CD14-positive monocyte (primary cell): ENCODE measurements around the gene SYNE1. TPM values are rescaled to one million over a fixed set of nuclear protein-coding genes. Genes with fewer than 3 reads are reported as not detected.

Source experiments
- DNase-seq, 3 donors: peaks; one replicate each; pipeline ENCODE4 v3.0.0-alpha.2; 2011 to 2022
- H2AFZ ChIP-seq: 2 replicates; pipeline ENCODE4 v1.6.0; 2012; ENCODE audit warnings: mild to moderate bottlenecking, low read depth, low read length, inconsistent platforms; ENCODE audit not compliant: insufficient read depth, poor library complexity, severe bottlenecking
- H3K27ac ChIP-seq, 2 donors: 1 replicate in 1 of 2; 2 replicates in 1 of 2; pipeline ENCODE4 v1.5.1; 2012 to 2013; ENCODE audit warnings: low read length in 2 of 2, control low read depth in 1 of 2, inconsistent platforms in 1 of 2, low read depth in 1 of 2, mild to moderate bottlenecking in 1 of 2
- H3K27me3 ChIP-seq, 2 donors: one replicate each; pipeline versions ENCODE4 v1.6.0 to v1.6.1; 2011 to 2013; ENCODE audit warnings: low read length in 2 of 2; ENCODE audit not compliant: control insufficient read depth in 2 of 2, insufficient read depth in 2 of 2
- H3K36me3 ChIP-seq, 2 donors: replicated peaks in 1 of 2; 1 replicate in 1 of 2; 2 replicates in 1 of 2; pipeline versions ENCODE4 v1.5.1 to v1.6.1; 2012 to 2013; ENCODE audit warnings: low read length in 2 of 2, control low read depth in 1 of 2, inconsistent platforms in 1 of 2, mild to moderate bottlenecking in 1 of 2; ENCODE audit not compliant: insufficient read depth in 2 of 2, control insufficient read depth in 1 of 2
- H3K4me1 ChIP-seq, 2 donors: 1 replicate in 1 of 2; 2 replicates in 1 of 2; pipeline versions ENCODE4 v1.5.1 to v1.6.1; 2012 to 2013; ENCODE audit warnings: low read length in 2 of 2, control low read depth in 1 of 2, inconsistent platforms in 1 of 2, mild to moderate bottlenecking in 1 of 2, moderate library complexity in 1 of 2; ENCODE audit not compliant: insufficient read depth in 2 of 2, control insufficient read depth in 1 of 2
- H3K4me2 ChIP-seq: replicated peaks from 2 replicates; pipeline ENCODE3; 2012; ENCODE audit warnings: low read length, moderate library complexity, mild to moderate bottlenecking; ENCODE audit not compliant: poor library complexity, severe bottlenecking; ENCODE audit errors: extremely low read depth
- H3K4me3 ChIP-seq, 3 experiments: fragments of 200-600 bp in 1 of 3; sonication (generic) in 1 of 3; replicated peaks in 1 of 3; 1 replicate in 2 of 3; 2 replicates in 1 of 3; pipeline ENCODE4 v1.5.1; 2011 to 2013; ENCODE audit warnings: low read length in 3 of 3, mild to moderate bottlenecking in 3 of 3, control low read depth in 2 of 3, low read depth in 2 of 3, inconsistent platforms in 1 of 3, moderate library complexity in 1 of 3
- H3K79me2 ChIP-seq: 2 replicates; pipeline ENCODE4 v1.6.0; 2012; ENCODE audit warnings: mild to moderate bottlenecking, control low read depth, inconsistent platforms, low read length, moderate library complexity; ENCODE audit not compliant: insufficient read depth
- H3K9ac ChIP-seq: 2 replicates; pipeline ENCODE4 v1.6.0; 2017; ENCODE audit warnings: low read length, mild to moderate bottlenecking; ENCODE audit not compliant: insufficient read depth, poor library complexity, severe bottlenecking
- H3K9me3 ChIP-seq, 2 donors: replicated peaks in 1 of 2; 1 replicate in 1 of 2; 2 replicates in 1 of 2; pipeline versions ENCODE4 v1.5.1 to v1.6.1; 2012 to 2013; ENCODE audit warnings: low read length in 2 of 2, control low read depth in 1 of 2; ENCODE audit not compliant: control insufficient read depth in 1 of 2, insufficient read depth in 1 of 2
- H4K20me1 ChIP-seq: 2 replicates; pipeline ENCODE4 v1.6.0; 2012; ENCODE audit warnings: mild to moderate bottlenecking, low read length, control low read depth, moderate library complexity; ENCODE audit not compliant: insufficient read depth
- H3K27ac Mint-ChIP-seq, 7 donors: one replicate each; pipeline ENCODE4 v1.8.0; 2020; ENCODE audit warnings: mild to moderate bottlenecking in 7 of 7, mixed read lengths in 7 of 7, moderate library complexity in 6 of 7, inconsistent platforms in 2 of 7
- H3K27me3 Mint-ChIP-seq, 3 donors: one replicate each; pipeline ENCODE4 v1.8.0; 2021 to 2022; ENCODE audit warnings: low read depth in 3 of 3, mild to moderate bottlenecking in 3 of 3, mixed read lengths in 3 of 3, moderate library complexity in 3 of 3, inconsistent platforms in 1 of 3
- H3K36me3 Mint-ChIP-seq, 2 donors: one replicate each; pipeline ENCODE4 v1.8.0; 2020; ENCODE audit warnings: mixed read lengths in 2 of 2, inconsistent platforms in 1 of 2, mild to moderate bottlenecking in 1 of 2
- H3K4me1 Mint-ChIP-seq: one replicate; pipeline ENCODE4 v1.8.0; 2020; ENCODE audit warnings: mild to moderate bottlenecking, mixed read lengths
- H3K4me3 Mint-ChIP-seq, 2 donors: one replicate each; pipeline ENCODE4 v1.8.0; 2020; ENCODE audit warnings: mild to moderate bottlenecking in 2 of 2, mixed read lengths in 2 of 2, moderate library complexity in 1 of 2
- H3K9me3 Mint-ChIP-seq, 7 donors: one replicate each; pipeline ENCODE4 v1.8.0; 2020 to 2022; ENCODE audit warnings: mixed read lengths in 7 of 7, mild to moderate bottlenecking in 6 of 7, moderate library complexity in 6 of 7, inconsistent platforms in 2 of 7
- WGBS: methylation state at CpG from one replicate; pipeline ENCODE4 v1.1.5; 2013; ENCODE audit warnings: missing lambda C conversion rate; ENCODE audit not compliant: insufficient coverage; 5-methylcytosine and 5-hydroxymethylcytosine counted together
- intact Hi-C, 2 donors: fragments of 100-400 bp; cut with micrococcal nuclease; formaldehyde crosslinking; loops; one replicate each; pipeline versions ENCODE4 v1.15.0 to v1.15.1; 2023
- polyA plus RNA-seq, 3 donors: library from polyadenylated mRNA; depleted of rRNA in 1 of 3; unstranded in 2 of 3; stranded (reverse) in 1 of 3; fragments of 300-500 nt in 2 of 3; fragments of >200 nt in 1 of 3; fragmentation: Illumina TruSeq in 2 of 3; gene quantifications; 1 replicate in 2 of 3; 2 replicates in 1 of 3; pipeline ENCODE4 v1.2.3, GENCODE V29; 2012 to 2021
- TF ChIP-seq, protein P1 (sequence below): fragments of 200-600 bp; IDR thresholded peaks from one replicate; pipeline ENCODE4 v1.8.0; 2022; ENCODE audit warnings: antibody characterized with exemption, mild to moderate bottlenecking

The SYNE1 gene
- polyA plus RNA-seq, 3 donors = 3.7 to 24.5 (median 8.1) TPM

GRCh38 chr6:152323376-152323775 is 313.8 kb downstream of the SYNE1 start:
- H3K27me3 Mint-ChIP-seq = peaks cover 0 to 3% (median 0%) of the 10 kb centered on the region in 3 donors
- H3K27me3 ChIP-seq = no peaks in the 10 kb centered on the region
- peaks cover 6% of the 10 kb centered on the region for H3K4me1 Mint-ChIP-seq
- intact Hi-C loops = no loop called here
- H3K27ac Mint-ChIP-seq = no peak overlapping the region
- WGBS = 93% methylated on average over 9 of the region's 13 CpGs
- no peak overlapping the region for H3K4me3 Mint-ChIP-seq
- peaks cover under 1 to 4% of the 10 kb centered on the region in 2 donors for H3K4me1 ChIP-seq
- H3K9me3 Mint-ChIP-seq = peaks cover 0 to 4% (median 0%) of the 10 kb centered on the region in 7 donors
- no peaks in the 10 kb centered on the region for H4K20me1 ChIP-seq
- H3K36me3 ChIP-seq = peaks cover 0 to 5% of the 10 kb centered on the region in 2 donors
- H3K4me2 ChIP-seq = no peak overlapping the region
- H3K9me3 ChIP-seq = no peaks in the 10 kb centered on the region
- no peak overlapping the region for H3K4me3 ChIP-seq
- no peak overlapping the region for H2AFZ ChIP-seq
- no peak overlapping the region for H3K27ac ChIP-seq
- H3K9ac ChIP-seq = no peak overlapping the region
- H3K79me2 ChIP-seq = no peaks in the 10 kb centered on the region
- TF ChIP-seq, protein P1, sequence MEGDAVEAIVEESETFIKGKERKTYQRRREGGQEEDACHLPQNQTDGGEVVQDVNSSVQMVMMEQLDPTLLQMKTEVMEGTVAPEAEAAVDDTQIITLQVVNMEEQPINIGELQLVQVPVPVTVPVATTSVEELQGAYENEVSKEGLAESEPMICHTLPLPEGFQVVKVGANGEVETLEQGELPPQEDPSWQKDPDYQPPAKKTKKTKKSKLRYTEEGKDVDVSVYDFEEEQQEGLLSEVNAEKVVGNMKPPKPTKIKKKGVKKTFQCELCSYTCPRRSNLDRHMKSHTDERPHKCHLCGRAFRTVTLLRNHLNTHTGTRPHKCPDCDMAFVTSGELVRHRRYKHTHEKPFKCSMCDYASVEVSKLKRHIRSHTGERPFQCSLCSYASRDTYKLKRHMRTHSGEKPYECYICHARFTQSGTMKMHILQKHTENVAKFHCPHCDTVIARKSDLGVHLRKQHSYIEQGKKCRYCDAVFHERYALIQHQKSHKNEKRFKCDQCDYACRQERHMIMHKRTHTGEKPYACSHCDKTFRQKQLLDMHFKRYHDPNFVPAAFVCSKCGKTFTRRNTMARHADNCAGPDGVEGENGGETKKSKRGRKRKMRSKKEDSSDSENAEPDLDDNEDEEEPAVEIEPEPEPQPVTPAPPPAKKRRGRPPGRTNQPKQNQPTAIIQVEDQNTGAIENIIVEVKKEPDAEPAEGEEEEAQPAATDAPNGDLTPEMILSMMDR = no peak
- no peak for DNase-seq
- peaks cover 37 to 40% of the 10 kb centered on the region in 2 donors for H3K36me3 Mint-ChIP-seq

DNA sequence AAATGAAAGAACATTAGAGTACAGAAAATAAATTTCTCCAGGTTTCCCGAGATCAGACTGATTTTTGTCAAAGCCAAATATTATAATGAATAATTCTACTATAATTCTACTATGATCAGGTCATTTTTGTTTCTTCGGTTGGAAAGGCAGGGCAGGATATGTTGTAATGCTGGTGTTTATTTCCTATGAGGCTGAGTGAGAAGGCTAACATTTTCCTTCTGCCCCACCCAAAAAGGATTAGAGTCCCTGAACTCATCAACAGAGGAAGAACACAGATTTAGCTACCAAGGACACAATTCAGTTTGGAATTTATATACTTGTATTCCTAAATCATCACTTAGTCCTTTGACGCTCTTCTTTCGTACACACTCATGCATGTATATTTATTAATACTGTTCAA is 318.9 kb downstream of the SYNE1 start:
- peaks cover 40 to 41% of the 10 kb centered on the region in 2 donors for H3K36me3 Mint-ChIP-seq
- Histone ChIP-seq H2AFZ (no peak overlapping the region), H3K27me3 (no peaks in the 10 kb centered on the region), H4K20me1 (no peaks in the 10 kb centered on the region), H3K9ac (no peak overlapping the region), H3K79me2 (no peaks in the 10 kb centered on the region), H3K4me2 (no peak overlapping the region), H3K4me3 (no peak overlapping the region), H3K4me1 (peaks cover 15 to 23% of the 10 kb centered on the region in 2 donors), H3K36me3 (peaks cover 0 to 12% of the 10 kb centered on the region in 2 donors), H3K27ac (no peak overlapping the region), H3K9me3 (no peaks in the 10 kb centered on the region)
- H3K4me3 Mint-ChIP-seq = no peak overlapping the region
- H3K4me1 Mint-ChIP-seq = peaks cover 23% of the 10 kb centered on the region
- no CpG with 5 or more reads among the region's 4 CpGs for WGBS
- H3K27ac Mint-ChIP-seq = no peak overlapping the region
- TF ChIP-seq, protein P1 = no peak
- intact Hi-C loops = no loop called here
- DNase-seq = no peak
- H3K9me3 Mint-ChIP-seq = peaks cover 0 to 2% (median 0%) of the 10 kb centered on the region in 7 donors
- peaks cover 0 to 5% (median 3%) of the 10 kb centered on the region in 3 donors for H3K27me3 Mint-ChIP-seq
